PC-9 (cell line): ENCODE measurements around the gene NFIA.

Experiments used
- CTCF ChIP-seq: fragments of 200-600 bp; sonication (generic); conservative IDR thresholded peaks from 2 replicates; pipeline ENCODE4 v1.6.1; 2017; ENCODE audit warnings: mixed run types, antibody characterized with exemption, mild to moderate bottlenecking, moderate library complexity
- EZH2 ChIP-seq: fragments of 200-600 bp; sonication (generic); IDR thresholded peaks from 2 replicates; pipeline ENCODE4 v1.8.0; 2017; ENCODE audit warnings: antibody characterized with exemption, low read depth

GRCh38 chr1:61064673-61065072 is 17.7 kb upstream of the NFIA start:
- no peak for TF ChIP-seq CTCF
- TF ChIP-seq EZH2 = no peak
